ENCODE data around the gene PRAMEF4.
"Not testable (repeated sequence)": the region's sequence is repeated elsewhere in the genome, so short reads cannot be mapped to it uniquely, and the experiment has no call there.

- TF ChIP-seq EZH2 (IDR thresholded peaks at IDR 0.05; ENCODE audit: insufficient read depth, poor library complexity, severe bottlenecking); EZH2phosphoT487 (IDR thresholded peaks at IDR 0.05; ENCODE audit: insufficient read depth, low read depth): not testable (repeated sequence)
These were observed 30.3 kb upstream of the PRAMEF4 start, which contains the start of gene PRAMEF7 for GRCh38 chr1:12916310-12916709.
